ENCODE data around the gene HSBP1.
A peak's percentile ranks its signal among the peaks of the same experiment; 100 is the strongest.

Gene HSBP1

DNA sequence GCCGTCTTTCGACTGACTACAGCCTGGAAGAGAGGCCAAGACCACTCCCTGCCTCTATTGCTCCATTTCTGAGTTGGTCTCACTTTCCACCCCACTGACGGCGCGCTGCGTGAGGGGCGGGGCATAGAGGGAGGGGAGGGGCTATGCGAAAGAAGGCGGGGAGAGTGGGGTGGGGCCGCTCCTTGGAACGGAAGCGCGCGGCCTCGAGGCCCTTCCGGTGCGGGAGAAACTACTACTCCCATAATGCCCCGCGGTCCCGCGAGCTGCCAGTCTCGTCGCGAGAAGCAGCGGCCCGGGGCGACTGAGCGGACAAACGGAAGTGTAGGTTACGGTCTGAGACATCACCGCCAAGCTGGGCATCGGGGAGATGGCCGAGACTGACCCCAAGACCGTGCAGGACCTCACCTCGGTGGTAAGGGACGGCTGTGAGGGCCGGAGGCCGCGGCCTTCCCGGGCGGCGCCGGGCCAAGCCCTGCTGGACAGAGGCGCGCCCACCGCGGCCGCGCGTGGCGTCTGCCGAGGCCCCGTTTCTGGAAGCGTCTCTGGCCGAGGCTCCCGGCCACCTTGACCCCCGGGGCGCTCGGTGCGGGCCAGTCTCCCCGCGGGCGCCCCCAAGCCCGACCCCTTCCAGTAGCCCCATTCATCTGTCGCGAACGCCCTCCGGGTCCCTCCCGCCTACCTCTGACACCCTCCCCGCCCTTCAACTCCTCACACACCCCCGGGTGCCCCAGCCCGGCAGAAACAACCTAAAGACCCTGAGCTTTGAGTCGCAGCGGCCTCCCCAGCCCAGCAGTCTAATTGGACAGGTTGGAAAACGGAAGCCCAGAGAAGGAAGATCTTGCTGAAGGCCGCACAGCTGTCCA, at the start of gene HSBP1:
Gene HSBP1, plus strand, starts transcription at position 269 of the 863 bp plus-strand sequence. Its CDS starts 99 bp downstream, at position 368.
- DNase-seq, result peak; percentile 89

DNA sequence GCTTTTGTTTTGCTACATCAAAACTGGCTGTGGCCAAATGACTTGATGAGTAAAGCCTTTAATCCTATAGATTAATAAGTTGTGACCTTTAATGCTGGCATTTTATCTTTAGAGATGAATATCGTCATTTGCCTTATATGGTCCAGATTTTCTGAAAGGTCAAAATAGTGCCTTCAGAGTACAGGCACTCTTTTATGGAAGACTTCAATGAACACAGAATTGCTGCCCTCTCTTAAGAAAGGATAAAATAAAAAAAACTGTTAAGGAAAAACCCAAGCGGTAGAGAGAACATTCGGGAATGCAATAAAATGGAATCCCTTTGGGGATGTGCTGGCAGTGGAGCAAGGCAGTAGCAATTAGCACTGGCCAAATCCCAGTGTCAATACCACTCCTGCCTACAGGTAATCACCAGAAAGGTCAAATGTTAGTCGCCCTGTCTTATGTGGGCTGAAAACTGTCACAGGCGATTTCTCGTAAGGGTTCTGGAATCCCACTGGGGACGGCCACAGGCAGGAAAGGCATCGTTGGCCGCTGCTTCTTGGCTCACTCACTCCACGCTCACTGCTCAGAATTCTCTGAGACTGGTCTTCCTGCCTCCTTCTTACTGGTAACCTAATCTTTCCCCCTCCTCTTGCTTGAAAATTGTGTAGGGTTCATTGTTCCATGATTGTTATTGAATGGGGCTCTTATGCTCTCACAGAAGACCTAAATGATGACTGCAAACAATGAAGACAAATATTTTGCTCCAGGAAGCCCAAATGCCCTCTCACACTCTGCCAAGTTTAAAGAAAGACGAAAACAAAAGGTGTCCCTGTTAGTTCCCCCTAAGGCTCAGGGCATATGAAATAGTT, 45.4 kb upstream of the HSBP1 start:
- no peak for DNase-seq

GRCh38 chr16:83762992-83763358, 44.8 kb upstream of the HSBP1 start:
- DNase-seq, result no peak

DNA sequence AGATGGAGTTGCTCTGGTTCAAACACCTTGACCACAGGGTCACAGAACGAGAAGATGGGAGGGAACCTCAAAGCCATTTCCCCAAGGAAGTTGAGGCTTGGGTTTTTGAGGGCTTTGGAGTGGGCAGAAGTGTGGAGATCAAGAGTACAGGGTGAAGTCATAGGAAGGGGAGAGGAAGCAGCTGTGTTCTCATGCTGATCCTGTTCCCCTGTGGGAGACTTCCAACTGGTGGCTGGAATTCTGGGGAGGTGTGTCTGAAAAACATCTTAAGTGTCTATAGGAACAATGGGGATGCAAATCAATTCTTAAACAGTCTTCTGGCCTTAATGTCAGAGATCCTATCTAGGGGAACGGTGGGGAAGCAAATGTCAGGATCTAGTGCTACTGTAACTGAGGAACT, 38.8 kb upstream of the HSBP1 start:
- no peak for DNase-seq

DNA sequence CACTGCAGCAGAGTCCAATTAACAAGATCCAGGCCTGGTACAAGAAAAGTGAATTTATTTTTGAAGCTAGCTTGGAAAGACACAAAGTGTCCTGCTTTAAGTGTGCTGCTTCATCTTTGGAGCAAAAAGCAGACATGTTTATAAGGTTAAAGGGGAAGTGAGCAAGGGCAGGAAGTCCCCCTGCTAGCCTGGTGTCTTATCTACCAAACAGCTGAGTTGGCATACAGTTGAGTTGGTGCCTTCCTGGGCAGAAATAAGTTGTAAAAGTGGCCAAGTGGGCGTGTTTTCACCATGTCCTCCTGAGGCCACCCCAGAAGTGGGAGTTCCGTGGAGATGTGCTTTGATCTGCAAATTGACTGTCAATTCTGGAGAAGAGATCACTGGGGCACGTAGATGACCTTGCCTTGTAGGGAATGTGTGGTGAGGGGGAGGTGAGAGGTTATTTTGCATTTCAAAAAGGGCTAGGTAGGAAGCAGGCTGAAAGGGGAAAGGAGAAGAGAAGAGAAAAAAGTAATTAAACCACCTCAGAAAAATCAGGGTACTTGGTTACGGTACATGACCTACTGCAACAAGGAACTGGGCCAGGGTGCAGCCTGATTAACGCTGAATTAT, 38.3 kb upstream of the HSBP1 start:
- DNase-seq, result peak; percentile 28

GRCh38 chr16:83771306-83771942, 36.4 kb upstream of the HSBP1 start:
- no peak for DNase-seq

DNA sequence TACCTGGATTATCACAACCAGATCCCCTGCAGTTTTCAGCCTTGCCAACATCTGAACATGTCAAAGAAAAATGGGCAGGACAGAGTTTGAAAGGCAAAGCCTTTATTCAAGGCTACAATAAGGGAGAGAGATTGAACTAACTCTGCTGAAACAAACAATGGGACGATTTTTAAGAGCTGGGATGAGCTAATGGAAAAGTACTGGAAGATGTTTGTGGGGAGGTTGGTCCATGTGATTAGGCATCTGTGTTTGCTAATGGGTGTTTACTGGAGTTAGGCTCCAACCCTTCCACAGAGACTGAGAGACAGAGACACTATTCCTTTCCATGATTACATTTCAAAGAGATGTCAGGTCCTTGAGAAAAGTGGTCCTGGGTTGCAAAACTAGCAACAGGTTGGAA, 35.0 kb upstream of the HSBP1 start:
- no peak for DNase-seq

GRCh38 chr16:83774066-83774465, 33.7 kb upstream of the HSBP1 start:
- DNase-seq, result no peak

GRCh38 chr16:83776944-83777343, 30.8 kb upstream of the HSBP1 start:
- no peak for DNase-seq

DNA sequence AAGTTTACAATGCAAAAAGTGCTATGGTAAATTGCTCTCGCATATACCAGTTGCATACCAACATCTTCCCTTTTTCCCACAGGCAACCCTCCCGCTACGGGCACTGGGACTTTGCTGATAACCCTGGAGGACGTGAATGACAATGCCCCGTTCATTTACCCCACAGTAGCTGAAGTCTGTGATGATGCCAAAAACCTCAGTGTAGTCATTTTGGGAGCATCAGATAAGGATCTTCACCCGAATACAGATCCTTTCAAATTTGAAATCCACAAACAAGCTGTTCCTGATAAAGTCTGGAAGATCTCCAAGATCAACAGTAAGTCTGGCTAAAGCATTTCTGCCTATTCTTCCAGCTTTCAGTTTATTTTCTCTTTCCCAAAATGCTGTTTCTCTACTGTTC, 27.9 kb upstream of the HSBP1 start:
- DNase-seq, result no peak

GRCh38 chr16:83785455-83785854, 22.3 kb upstream of the HSBP1 start:
- DNase-seq, result no peak

- no peak for DNase-seq
Observed at GRCh38 chr16:83789642-83790401, 18.0 kb upstream of the HSBP1 start.

- no peak for DNase-seq
Observed at GRCh38 chr16:83791916-83792315, 15.9 kb upstream of the HSBP1 start.

DNA sequence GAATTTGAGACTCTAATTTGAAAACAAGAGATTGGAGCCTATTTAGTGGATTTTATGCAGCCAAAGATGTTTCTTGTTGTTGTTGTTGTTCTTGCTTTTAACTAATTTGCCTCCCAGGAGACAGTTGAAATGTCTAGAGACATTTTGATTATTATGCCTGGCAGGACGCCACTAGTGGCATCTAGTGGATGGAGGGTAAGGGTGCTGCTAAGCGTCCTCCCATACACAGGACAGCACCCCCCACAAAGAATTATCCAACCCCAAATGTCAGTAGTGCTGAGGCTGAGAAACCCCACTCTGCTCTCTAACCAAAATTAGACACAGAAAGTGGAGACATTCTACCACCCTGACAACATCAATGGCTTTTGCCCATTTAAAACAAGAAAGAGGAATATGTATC, 15.4 kb upstream of the HSBP1 start:
- DNase-seq, result no peak

DNA sequence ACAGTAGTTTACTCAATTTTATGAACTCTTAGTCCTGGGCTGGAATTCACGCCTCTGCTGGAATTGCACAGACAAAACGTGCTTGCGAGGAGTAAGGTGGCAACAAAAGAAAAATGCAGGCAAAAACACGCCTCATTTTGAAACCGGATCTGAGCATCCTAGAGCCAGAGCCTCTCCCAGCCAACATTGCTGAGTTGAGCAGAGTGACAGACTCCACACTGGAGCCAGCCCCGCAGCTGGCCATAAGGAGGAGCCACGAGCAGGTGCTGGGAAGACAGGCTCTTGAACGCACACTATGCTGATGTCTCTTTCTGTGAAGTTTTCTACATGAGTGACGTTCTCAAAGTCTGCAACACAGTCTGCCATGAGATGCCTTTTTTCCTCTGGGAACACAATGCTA, 14.6 kb upstream of the HSBP1 start:
- no peak for DNase-seq

DNA sequence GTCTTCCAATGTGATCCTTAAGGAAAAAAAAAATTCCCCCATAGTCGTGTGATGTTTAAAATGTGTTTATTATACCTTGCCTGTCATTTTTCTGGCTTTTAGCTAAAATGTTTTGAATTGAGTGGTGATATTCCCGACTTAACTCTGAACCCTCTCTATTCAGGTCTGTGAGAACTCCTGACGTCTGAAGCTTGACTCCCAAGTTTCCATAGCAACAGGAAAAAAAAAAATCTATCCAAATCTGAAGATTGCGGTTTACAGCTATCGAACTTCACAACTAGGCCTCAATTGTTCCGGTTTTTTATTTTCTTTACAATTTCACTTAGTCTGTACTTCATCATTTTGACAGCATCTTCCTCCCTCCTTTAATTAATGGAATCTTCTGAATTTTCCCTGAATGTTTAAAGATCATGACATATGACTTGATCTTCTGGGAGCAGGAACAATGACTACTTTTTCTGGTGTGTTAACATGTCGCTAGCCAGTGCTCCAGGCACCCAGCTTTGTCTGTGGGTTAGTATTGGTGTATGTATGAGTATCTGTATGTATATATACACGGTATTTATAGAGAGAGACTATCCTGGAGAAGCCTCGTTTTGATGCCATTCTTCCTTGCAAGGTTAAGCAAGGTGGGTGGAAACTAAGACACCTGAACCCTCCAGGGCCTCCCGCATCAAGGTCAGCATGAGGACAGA, 12.8 kb upstream of the HSBP1 start:
- no peak for DNase-seq

- DNase-seq, result no peak
Observed at GRCh38 chr16:83797013-83797412, 10.8 kb upstream of the HSBP1 start.

DNA sequence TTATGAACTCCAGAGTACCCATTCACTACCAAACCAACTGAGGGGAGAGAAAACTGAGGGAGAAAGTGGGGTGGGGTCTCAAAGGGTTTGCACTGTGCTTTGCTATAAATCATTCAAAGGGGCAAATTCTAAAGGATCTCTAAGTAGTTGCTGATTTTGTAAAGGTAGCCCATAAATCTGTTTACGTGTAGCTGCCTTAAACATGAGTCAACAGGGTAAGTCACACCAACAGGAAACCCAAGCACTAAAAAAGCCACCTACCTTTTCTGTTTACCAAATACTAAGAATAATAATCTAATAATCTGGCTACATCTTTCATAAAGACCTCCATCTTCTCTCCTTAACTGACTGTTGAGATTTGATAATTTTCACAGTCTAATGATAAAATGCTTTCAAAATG, 8.4 kb upstream of the HSBP1 start:
- no peak for DNase-seq

DNA sequence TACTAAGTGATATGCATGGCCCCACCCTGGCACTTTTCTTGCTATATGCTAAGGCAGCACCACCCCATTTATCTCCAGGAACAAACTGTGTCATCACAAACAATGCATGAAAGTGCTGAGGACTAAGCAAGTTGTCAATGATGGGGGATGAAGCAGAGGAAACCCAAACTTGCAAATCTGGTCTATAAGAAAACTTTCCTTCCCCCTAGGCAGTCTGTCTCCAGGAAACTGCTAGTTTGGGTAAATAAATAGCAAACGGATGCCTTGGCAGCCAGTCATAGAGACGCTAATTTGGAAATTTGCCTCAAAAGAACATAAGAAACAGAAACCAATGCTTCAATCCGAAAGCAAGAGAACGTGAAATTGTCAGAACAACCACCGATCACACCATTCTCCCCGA, 5.6 kb upstream of the HSBP1 start:
- peak; percentile 33 for DNase-seq

DNA sequence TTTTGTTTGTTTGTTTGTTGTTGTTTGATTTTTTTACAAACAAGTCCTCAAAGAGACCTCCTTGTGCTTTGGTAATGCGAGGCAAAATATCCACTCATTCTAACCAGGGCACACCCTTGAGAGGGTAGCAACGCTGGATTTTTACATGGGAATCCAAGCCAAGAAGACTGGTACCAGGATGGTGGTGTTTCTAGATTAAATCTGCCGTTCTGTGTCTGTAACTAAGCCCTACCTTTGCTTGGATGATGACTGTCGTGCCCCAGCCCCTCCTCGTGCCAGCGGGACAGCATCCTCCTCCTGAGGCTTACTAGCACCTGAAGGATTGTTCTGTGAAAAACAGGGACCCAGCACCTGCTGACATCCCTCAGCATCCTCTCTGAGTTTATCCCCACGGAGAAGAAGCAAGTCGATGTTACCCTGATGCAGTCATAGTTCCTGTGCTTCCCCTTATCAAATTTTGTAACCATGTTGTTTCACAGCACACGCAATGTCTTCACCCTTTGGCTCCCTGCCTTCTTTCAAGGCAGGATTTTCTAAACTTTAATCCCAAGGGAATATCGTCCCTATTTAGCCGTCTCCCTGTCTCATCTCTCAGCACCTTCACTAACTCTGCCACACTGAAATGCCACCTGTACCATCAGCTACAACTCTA, 5.1 kb upstream of the HSBP1 start:
- no peak for DNase-seq

DNA sequence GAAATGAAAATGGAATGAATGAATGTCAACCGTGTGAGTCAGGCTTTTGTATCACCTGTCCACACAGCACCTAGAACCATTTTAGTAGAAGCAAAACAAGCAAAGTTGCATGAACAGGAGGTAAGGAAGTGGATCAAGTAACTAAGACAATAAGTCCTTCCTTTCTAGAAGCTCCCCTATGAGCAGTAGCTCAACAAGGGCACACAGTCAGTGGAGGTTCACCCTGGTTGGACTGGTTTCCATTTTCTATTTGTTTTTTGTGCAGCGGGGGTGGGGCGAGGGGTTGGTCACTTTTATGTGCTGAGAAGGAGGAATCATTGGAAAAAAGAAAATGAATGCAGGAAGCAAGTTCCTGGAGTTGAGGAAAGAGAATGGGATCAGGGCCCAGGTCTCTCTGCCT, 4.0 kb upstream of the HSBP1 start:
- no peak for DNase-seq
